BLaER1 (cell line): ENCODE results near the gene KLHL41.
"Not testable (repeated sequence)": the region's sequence is repeated elsewhere in the genome, so short reads cannot be mapped to it uniquely, and the experiment has no call there.

Experiments
- H3K27ac ChIP-seq: shearing (Covaris generic); formaldehyde crosslinking; 2 replicates; pipeline ENCODE4 v1.8.1; 2022
- H3K27me3 ChIP-seq: shearing (Covaris generic); formaldehyde crosslinking; 2 replicates; pipeline ENCODE4 v1.8.1; 2022
- H3K36me3 ChIP-seq: shearing (Covaris generic); formaldehyde crosslinking; 2 replicates; pipeline ENCODE4 v1.8.1; 2022
- H3K4me1 ChIP-seq: shearing (Covaris generic); formaldehyde crosslinking; 2 replicates; pipeline ENCODE4 v1.8.1; 2022
- H3K4me2 ChIP-seq: shearing (Covaris generic); formaldehyde crosslinking; 2 replicates; pipeline ENCODE4 v1.8.1; 2022
- H3K4me3 ChIP-seq: shearing (Covaris generic); formaldehyde crosslinking; 2 replicates; pipeline ENCODE4 v1.8.1; 2022
- H3K9ac ChIP-seq: shearing (Covaris generic); formaldehyde crosslinking; 2 replicates; pipeline ENCODE4 v1.8.1; 2022
- H3K9me3 ChIP-seq: shearing (Covaris generic); formaldehyde crosslinking; 2 replicates; pipeline ENCODE4 v1.8.1; 2022
- H4K20me1 ChIP-seq: shearing (Covaris generic); formaldehyde crosslinking; 2 replicates; pipeline ENCODE4 v1.8.1; 2022
- Cebpa-rat ChIP-seq: shearing (Covaris generic); IDR thresholded peaks from 2 replicates; pipeline ENCODE4 v1.8.1; 2022

KLHL41 gene

GRCh38 chr2:169507698-169508097 is 1.8 kb upstream of the KLHL41 start:
- Histone ChIP-seq H4K20me1 (no peaks in the 10 kb centered on the region), H3K9me3 (peaks cover 15% of the 10 kb centered on the region), H3K36me3 (no peaks in the 10 kb centered on the region), H3K4me2 (no peak overlapping the region), H3K27ac (no peak overlapping the region), H3K4me1 (no peaks in the 10 kb centered on the region), H3K27me3 (no peaks in the 10 kb centered on the region), H3K4me3 (no peak overlapping the region), H3K9ac (no peak overlapping the region)
- TF ChIP-seq Cebpa-rat = no peak

GRCh38 chr2:169509955-169510354 is 453 bp downstream of the KLHL41 start:
- Histone ChIP-seq H3K4me2 (no peak overlapping the region), H3K4me3 (no peak overlapping the region)

DNA sequence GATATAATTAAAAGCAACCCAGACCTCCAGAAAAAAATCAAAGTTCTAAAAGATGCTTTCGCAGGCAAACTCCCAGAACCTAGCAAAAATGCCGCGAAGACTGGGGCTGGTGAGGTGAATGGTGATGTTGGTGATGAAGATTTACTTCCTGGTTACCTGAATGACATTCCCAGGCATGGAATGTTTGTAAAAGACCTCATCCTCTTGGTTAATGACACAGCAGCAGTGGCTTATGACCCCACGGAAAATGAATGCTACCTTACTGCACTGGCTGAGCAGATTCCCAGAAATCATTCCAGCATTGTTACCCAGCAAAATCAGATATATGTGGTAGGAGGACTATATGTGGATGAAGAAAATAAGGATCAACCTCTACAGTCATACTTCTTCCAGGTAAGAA is 994 bp downstream of the KLHL41 start:
- Histone ChIP-seq H3K36me3 (no peaks in the 10 kb centered on the region), H3K4me2 (no peak overlapping the region), H3K27ac (no peak overlapping the region), H3K4me1 (no peaks in the 10 kb centered on the region), H3K9ac (no peak overlapping the region), H3K9me3 (peaks cover 4% of the 10 kb centered on the region; the same call in 1 of the 2 replicates), H4K20me1 (no peaks in the 10 kb centered on the region), H3K27me3 (no peaks in the 10 kb centered on the region), H3K4me3 (no peak overlapping the region)
- no peak for TF ChIP-seq Cebpa-rat

More at GRCh38 chr2:169509955-169510354, 453 bp downstream of the KLHL41 start:
- Histone ChIP-seq H3K27me3 (no peaks in the 10 kb centered on the region), H3K4me1 (no peaks in the 10 kb centered on the region), H3K9ac (no peak overlapping the region), H3K27ac (no peak overlapping the region), H3K36me3 (no peaks in the 10 kb centered on the region), H3K9me3 (peaks cover 9% of the 10 kb centered on the region), H4K20me1 (no peaks in the 10 kb centered on the region)
- no peak for TF ChIP-seq Cebpa-rat

DNA sequence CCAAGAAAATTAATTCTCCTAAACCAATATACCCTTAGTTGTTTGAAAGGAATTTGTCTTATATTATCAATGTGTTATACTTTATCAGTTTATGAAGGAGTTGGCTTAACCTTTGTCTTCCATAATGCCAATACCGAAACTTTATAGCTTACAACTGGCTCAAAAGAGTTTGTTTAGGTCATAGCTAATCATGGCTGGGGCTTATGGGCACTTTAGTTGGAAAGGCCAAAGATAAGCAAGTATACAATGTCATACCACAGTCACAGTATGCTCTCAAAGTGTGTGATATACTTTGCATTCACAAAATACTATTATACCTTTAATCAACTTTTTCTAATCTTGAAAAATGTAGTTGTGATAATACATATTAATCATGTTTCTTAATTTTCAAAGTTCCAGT is 2.3 kb downstream of the KLHL41 start:
- TF ChIP-seq Cebpa-rat = no peak
- Histone ChIP-seq H3K36me3 (no peaks in the 10 kb centered on the region), H3K27ac (no peak overlapping the region), H3K4me3 (no peak overlapping the region), H3K4me2 (no peak overlapping the region), H3K9me3 (no peaks in the 10 kb centered on the region), H4K20me1 (no peaks in the 10 kb centered on the region), H3K4me1 (no peaks in the 10 kb centered on the region), H3K9ac (no peak overlapping the region), H3K27me3 (no peaks in the 10 kb centered on the region)

- Histone ChIP-seq H3K36me3 (no peaks in the 10 kb centered on the region), H3K4me3 (no peak overlapping the region), H3K4me2 (no peak overlapping the region), H4K20me1 (no peaks in the 10 kb centered on the region), H3K4me1 (no peaks in the 10 kb centered on the region), H3K9me3 (no peaks in the 10 kb centered on the region), H3K27ac (no peak overlapping the region), H3K27me3 (no peaks in the 10 kb centered on the region), H3K9ac (no peak overlapping the region)
- no peak for TF ChIP-seq Cebpa-rat
These were observed 3.0 kb downstream of the KLHL41 start for GRCh38 chr2:169512525-169512924.

DNA sequence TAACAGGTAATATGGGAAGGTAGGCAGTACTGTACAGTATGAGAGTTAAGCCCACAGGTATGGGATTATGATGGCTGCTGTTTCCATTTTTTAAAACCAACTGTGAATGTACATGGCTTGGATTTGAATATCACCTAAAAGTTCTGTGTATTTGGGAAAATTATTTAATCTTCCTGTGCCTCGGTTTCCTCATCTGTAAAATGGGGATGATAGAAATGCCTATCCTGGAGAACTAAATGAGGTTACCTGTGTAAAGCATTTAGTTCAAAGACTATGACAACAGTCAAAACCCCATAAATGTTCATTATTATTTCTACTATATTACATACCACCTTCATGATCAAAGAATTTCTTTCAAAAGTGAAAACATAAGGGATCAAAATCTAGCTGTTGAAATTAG is 3.6 kb downstream of the KLHL41 start:
- H3K9ac ChIP-seq = no peak overlapping the region
- no peaks in the 10 kb centered on the region for H3K36me3 ChIP-seq
- H3K4me3 ChIP-seq = no peak overlapping the region
- no peaks in the 10 kb centered on the region for H3K4me1 ChIP-seq
- H3K4me2 ChIP-seq = no peak overlapping the region
- TF ChIP-seq Cebpa-rat = no peak
- H4K20me1 ChIP-seq = no peaks in the 10 kb centered on the region
- no peaks in the 10 kb centered on the region for H3K27me3 ChIP-seq
- no peak overlapping the region for H3K27ac ChIP-seq
- no peaks in the 10 kb centered on the region for H3K9me3 ChIP-seq

DNA sequence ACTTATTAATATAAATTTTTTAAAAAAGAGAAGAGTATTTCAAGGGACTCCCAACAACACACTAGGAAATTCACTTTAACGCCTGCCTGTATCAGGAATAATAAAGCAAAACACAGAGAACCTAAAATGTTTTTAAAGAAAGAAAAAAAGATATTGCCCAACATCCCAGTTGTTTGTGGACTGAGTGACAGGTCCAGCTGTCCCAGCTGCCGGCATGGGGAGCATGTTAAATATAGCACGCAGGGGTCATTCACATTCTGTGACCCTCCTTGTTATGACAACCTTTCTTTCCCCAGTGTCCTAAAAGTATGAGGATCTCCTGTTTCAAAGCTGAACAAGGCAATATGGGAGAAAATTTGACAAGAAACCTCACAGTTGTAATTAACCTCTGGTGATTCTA is 4.4 kb downstream of the KLHL41 start:
- no peak overlapping the region for H3K4me3 ChIP-seq
- H3K9me3 ChIP-seq = no peaks in the 10 kb centered on the region
- no peak overlapping the region for H3K9ac ChIP-seq
- no peak overlapping the region for H3K27ac ChIP-seq
- no peak overlapping the region for H3K4me2 ChIP-seq
- TF ChIP-seq Cebpa-rat = no peak
- H3K4me1 ChIP-seq = no peaks in the 10 kb centered on the region
- H4K20me1 ChIP-seq = no peaks in the 10 kb centered on the region
- H3K27me3 ChIP-seq = no peaks in the 10 kb centered on the region
- H3K36me3 ChIP-seq = no peaks in the 10 kb centered on the region

GRCh38 chr2:169514758-169515157 is 5.3 kb downstream of the KLHL41 start:
- H3K27ac ChIP-seq, H3K4me3 ChIP-seq, H4K20me1 ChIP-seq, H3K36me3 ChIP-seq, H3K9ac ChIP-seq, H3K27me3 ChIP-seq, H3K9me3 ChIP-seq, H3K4me2 ChIP-seq, H3K4me1 ChIP-seq: not testable (repeated sequence)

GRCh38 chr2:169516488-169516995 is 7.0 kb downstream of the KLHL41 start:
- H3K9me3 ChIP-seq, H3K36me3 ChIP-seq, H3K9ac ChIP-seq, H3K4me2 ChIP-seq, H3K4me3 ChIP-seq, H4K20me1 ChIP-seq, H3K27ac ChIP-seq, H3K4me1 ChIP-seq, H3K27me3 ChIP-seq: not testable (repeated sequence)

- H3K27ac ChIP-seq = no peak overlapping the region
- no peaks in the 10 kb centered on the region for H3K36me3 ChIP-seq
- no peak overlapping the region for H3K4me3 ChIP-seq
- H3K4me1 ChIP-seq = no peaks in the 10 kb centered on the region
- TF ChIP-seq Cebpa-rat = no peak
- H3K4me2 ChIP-seq = no peak overlapping the region
- H3K9me3 ChIP-seq = no peaks in the 10 kb centered on the region
- no peaks in the 10 kb centered on the region for H3K27me3 ChIP-seq
- H3K9ac ChIP-seq = no peak overlapping the region
- H4K20me1 ChIP-seq = no peaks in the 10 kb centered on the region
These were observed 11.4 kb downstream of the KLHL41 start for GRCh38 chr2:169520896-169521295.

GRCh38 chr2:169523681-169524080 is 14.2 kb downstream of the KLHL41 start:
- no peak overlapping the region for H3K4me2 ChIP-seq
- H3K9ac ChIP-seq = no peak overlapping the region
- no peaks in the 10 kb centered on the region for H4K20me1 ChIP-seq
- H3K27me3 ChIP-seq = no peaks in the 10 kb centered on the region
- no peak overlapping the region for H3K4me3 ChIP-seq
- H3K27ac ChIP-seq = no peak overlapping the region
- H3K9me3 ChIP-seq = no peaks in the 10 kb centered on the region
- no peak for TF ChIP-seq Cebpa-rat
- no peaks in the 10 kb centered on the region for H3K4me1 ChIP-seq
- peaks cover 4% of the 10 kb centered on the region; the same call in 1 of the 2 replicates for H3K36me3 ChIP-seq
